Bladder microvascular endothelial cell (primary cell): ENCODE measurements around the gene PLAAT2. TPM values are rescaled to one million over a fixed set of nuclear protein-coding genes. Genes with fewer than 3 reads are reported as not detected.

ENCODE experiments used
- total RNA-seq: library from RNA; depleted of rRNA; stranded (reverse); fragments of >200 nt; gene quantifications from 2 replicates; pipeline ENCODE4 v1.2.3, GENCODE V29; 2014

Gene PLAAT2
- total RNA-seq, result 0.13 TPM in 1 of 2 replicates, not detected in the other

DNA sequence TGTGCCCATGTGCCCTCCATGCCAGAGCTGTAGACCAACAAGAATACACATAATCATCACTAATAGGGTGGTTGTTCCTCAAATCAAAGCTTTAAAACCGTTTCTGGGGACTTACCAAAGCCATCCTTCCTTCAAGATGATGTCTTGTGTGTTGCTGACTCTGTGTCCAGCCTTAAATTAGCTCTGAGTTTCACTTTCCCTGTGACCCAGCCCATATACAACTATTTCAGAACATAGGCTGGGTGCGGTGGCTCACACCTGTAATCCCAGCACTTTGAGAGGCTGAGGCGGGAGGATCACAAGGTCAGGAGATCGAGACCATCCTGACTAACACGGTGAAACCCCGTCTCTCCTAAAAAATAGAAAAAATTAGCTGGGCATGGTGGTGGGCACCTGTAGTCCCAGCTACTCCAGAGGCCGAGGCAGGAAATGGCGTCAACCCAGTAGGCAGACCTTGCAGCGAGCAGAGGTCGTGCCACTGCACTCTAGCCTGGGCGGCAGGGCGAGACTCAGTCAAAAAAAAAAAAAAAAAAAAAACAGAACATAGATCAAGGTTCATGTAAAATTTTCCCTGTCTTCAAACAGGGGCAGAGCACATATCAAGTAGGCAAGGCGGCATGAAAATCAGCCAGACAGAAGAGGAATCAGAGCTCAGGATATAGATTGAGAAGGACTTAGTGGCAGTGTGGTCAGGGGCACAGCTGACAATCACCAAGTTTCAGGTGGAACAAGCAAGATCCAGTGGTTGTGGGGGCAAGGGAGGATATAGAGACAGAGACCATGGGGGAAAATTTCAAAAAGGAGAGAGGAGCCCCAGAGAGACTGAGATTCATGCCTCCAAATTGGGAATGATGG, at the start of gene PLAAT2:
PLAAT2 (minus strand) TSS at position 179 of the 855 bp plus-strand sequence; CDS start at position 124, 55 bp downstream.

DNA sequence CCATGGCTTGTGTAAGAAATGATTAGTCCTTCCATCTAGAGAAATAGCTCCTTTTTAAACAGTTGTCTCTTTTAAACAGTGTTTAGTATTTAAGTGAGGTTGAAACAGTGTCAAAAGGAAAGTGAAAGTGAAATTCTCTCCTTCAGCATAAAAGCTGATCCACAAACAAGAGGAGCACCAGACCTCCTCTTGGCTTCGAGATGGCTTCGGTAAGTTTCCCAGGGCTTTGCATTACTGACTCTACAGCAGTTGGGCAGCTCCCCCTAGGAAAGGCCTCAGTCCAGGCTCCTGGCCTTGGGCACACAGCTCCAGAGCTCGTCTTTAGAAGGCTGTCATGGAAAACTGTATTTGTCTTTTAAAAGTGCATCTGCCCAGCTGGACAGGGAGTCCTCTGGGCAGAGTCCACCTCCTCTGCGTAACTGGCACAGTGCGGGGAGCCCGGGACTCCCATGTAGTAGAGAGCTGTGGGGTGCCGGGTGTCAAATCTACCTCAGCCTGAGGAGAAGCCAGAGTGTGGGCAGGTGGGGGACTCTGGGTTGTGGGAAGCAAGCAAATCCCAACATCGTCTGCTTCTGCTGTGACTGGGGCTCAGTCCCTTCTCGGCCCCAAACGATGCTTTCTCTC, 26.4 kb downstream of the PLAAT2 start, which contains the start of gene PLAAT4:
PLAAT4 (plus strand) TSS at position 140 of the 624 bp plus-strand sequence; CDS start at position 201, 61 bp downstream.

DNA sequence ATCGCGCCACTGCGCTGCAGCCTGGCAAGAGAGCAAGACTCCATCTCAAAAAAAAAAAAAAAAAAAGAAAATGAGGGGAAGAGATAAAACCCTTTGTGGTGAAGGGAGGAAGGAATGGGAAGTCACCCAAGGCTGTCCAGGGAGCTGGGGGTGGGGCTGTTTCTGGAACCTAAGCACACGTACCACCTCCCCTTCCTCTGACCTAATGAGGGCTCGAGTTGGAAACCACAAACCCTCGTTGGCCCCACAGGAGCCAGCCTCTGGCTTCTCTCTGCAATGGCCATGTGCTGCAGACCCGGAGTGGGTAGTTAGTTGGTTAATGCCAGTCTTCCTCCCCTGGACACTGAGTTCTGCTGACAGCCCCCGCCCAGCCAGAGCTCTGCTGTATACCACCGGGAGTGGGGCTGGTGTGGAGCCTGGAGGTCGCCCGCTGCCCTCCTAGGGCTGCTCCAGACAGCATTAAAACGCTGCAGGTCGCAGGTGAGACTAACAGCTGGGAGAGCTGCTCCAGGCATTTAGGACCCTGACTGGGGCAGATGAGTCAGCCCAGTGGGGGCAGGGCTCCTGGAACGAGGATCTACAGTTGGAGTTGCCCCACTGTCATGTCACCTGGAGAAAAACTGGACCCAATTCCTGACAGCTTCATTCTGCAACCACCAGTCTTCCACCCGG, 57.2 kb downstream of the PLAAT2 start, which contains the start of gene LGALS12:
LGALS12 (plus strand) TSS at position 228 of the 672 bp plus-strand sequence; CDS start at position 603, 375 bp downstream.

Other genes starting within 250 kb of the PLAAT2 start
- not detected in 2 replicates for gene SLC22A9, start 193.6 kb downstream of the PLAAT2 start, total RNA-seq
- not detected in 2 replicates for gene PLAAT5, start 72.2 kb downstream of the PLAAT2 start, total RNA-seq
- not detected in 2 replicates for gene LGALS12, start 57.3 kb downstream of the PLAAT2 start, total RNA-seq
- 2.5 and 5.5 TPM in 2 replicates for gene PLAAT4, start 26.6 kb downstream of the PLAAT2 start, total RNA-seq
- gene PLAAT3, start 51.1 kb upstream of the PLAAT2 start, total RNA-seq, result 22.8 and 73.0 TPM in 2 replicates
- 84.9 and 87.6 TPM in 2 replicates for gene ATL3, start 108.0 kb upstream of the PLAAT2 start, total RNA-seq
- gene RTN3, start 118.1 kb upstream of the PLAAT2 start, total RNA-seq, result 30.8 and 73.8 TPM in 2 replicates
- 10.7 and 10.8 TPM in 2 replicates for gene ZFTA, start 205.4 kb upstream of the PLAAT2 start, total RNA-seq